Thyroid gland (tissue), 4 donors: ENCODE results near the gene DNAJB1.

Source experiments
- POLR2A ChIP-seq, 2 donors: fragments of 450-650 bp; IDR thresholded peaks; one replicate each; pipeline ENCODE4 v1.6.1; 2017; ENCODE audit warnings: antibody characterized with exemption in 2 of 2, mild to moderate bottlenecking in 2 of 2, moderate library complexity in 1 of 2
- TF ChIP-seq, protein P1 (sequence below), 6 experiments: fragments of 200-600 bp in 3 of 6; fragments of 450-650 bp in 3 of 6; sonication (generic) in 3 of 6; IDR thresholded peaks; one replicate each; pipeline ENCODE4 v1.5.1; 2016 to 2019; ENCODE audit warnings: antibody characterized with exemption in 6 of 6, mild to moderate bottlenecking in 2 of 6, inconsistent platforms in 1 of 6, moderate library complexity in 1 of 6

DNA sequence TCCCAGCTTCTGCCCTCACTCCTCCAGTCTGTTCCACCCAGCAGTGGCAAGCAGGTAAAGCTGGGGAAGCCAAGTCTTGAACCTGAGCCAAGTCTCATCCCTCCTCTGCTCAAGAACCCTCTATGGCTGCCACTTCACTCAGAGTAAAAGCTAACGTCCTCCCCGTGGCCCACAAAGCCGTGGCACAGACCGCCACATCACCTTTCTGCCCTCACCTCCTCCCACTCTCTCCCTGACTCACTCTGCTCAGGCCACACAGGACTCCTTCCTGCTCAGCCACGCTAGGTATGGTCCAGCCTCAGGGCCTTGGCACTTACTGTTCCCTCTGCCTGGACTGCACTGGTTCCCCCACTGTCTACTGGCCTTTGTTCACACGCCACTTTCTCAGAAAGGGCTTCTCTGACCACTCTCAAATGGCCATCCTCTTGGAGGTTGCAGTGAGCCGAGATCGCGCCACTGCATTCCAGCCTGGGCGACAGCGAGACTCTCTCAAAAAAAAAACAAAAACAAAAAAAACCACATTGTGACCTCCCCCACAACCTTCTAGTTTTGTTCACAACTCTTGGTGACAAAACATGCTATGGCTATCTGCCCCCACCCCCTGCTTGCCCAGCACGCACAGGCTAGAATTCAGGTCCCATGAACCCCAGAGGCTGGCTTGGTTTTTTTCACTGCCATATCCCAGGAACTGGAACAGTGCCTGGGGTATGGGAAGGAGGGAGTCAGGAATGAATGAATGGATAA, 37.9 kb upstream of the DNAJB1 start:
- TF ChIP-seq, protein P1, sequence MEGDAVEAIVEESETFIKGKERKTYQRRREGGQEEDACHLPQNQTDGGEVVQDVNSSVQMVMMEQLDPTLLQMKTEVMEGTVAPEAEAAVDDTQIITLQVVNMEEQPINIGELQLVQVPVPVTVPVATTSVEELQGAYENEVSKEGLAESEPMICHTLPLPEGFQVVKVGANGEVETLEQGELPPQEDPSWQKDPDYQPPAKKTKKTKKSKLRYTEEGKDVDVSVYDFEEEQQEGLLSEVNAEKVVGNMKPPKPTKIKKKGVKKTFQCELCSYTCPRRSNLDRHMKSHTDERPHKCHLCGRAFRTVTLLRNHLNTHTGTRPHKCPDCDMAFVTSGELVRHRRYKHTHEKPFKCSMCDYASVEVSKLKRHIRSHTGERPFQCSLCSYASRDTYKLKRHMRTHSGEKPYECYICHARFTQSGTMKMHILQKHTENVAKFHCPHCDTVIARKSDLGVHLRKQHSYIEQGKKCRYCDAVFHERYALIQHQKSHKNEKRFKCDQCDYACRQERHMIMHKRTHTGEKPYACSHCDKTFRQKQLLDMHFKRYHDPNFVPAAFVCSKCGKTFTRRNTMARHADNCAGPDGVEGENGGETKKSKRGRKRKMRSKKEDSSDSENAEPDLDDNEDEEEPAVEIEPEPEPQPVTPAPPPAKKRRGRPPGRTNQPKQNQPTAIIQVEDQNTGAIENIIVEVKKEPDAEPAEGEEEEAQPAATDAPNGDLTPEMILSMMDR (IDR thresholded peaks at IDR 0.05) = no peak
- no peak for TF ChIP-seq POLR2A (IDR thresholded peaks at IDR 0.05)
